ENCODE results near the gene PSTK. TPM values are rescaled to one million over a fixed set of nuclear protein-coding genes. Genes with fewer than 3 reads are reported as not detected.

PSTK gene
- polyA plus RNA-seq, 2 of the 4 experiments (the other 2 are of a cell fraction) = 5.3 to 9.0 TPM

DNA sequence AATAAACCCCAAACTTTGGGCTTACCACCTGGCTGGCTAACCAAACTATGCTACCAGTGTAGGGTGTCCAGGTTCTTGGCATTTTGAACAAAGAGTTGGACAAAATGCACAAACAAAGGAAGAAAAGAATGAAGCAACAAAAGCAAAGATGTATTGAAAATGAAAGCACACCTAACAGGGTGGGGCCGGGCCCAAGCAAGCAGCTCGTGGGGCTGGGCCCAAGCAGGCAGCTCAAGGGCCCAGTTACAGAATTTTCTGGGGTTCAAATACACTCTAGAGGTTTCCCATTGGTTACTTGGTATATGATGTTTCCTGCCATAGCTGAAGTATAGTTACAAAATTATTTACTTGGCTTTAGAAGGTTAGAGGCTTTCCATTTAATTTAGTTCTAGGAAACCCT, 44.3 kb downstream of the PSTK start:
- TF ChIP-seq MAZ (IDR thresholded peaks at IDR 0.05; ENCODE audit: borderline replicate concordance, low read depth, low read length) = no peak
- no peak for TF ChIP-seq ESRRA (IDR thresholded peaks at IDR 0.05; ENCODE audit: borderline replicate concordance, low read length)
- no peak for TF ChIP-seq POLR2A (IDR thresholded peaks at IDR 0.05; ENCODE audit: low read length)
- no peak for TF ChIP-seq RARB (CRISPR knock-in tag; IDR thresholded peaks at IDR 0.05)
- TF ChIP-seq EHMT2 (IDR thresholded peaks at IDR 0.05; ENCODE audit: low read depth) = no peak
- TF ChIP-seq CEBPB (IDR thresholded peaks at IDR 0.05) = no peak
- TF ChIP-seq HEYL (CRISPR knock-in tag; IDR thresholded peaks at IDR 0.05) = no peak
- TF ChIP-seq, protein P1, sequence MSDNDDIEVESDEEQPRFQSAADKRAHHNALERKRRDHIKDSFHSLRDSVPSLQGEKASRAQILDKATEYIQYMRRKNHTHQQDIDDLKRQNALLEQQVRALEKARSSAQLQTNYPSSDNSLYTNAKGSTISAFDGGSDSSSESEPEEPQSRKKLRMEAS (IDR thresholded peaks at IDR 0.05) = no peak
- TF ChIP-seq ZNF302 (CRISPR knock-in tag; IDR thresholded peaks at IDR 0.05) = no peak
- TF ChIP-seq GATA3 (IDR thresholded peaks at IDR 0.05; ENCODE audit: borderline replicate concordance) = no peak
- TF ChIP-seq PHF8 (IDR thresholded peaks at IDR 0.05; ENCODE audit: borderline replicate concordance, low read depth) = no peak
- no peak for TF ChIP-seq NPAS2 (CRISPR knock-in tag; IDR thresholded peaks at IDR 0.05; ENCODE audit: borderline replicate concordance)
- TF ChIP-seq JUNB (IDR thresholded peaks at IDR 0.05) = no peak
- TF ChIP-seq FOXS1 (CRISPR knock-in tag; IDR thresholded peaks at IDR 0.05) = no peak
- no peak for TF ChIP-seq ZSCAN20 (CRISPR knock-in tag; IDR thresholded peaks at IDR 0.05)
- TF ChIP-seq, protein P2, sequence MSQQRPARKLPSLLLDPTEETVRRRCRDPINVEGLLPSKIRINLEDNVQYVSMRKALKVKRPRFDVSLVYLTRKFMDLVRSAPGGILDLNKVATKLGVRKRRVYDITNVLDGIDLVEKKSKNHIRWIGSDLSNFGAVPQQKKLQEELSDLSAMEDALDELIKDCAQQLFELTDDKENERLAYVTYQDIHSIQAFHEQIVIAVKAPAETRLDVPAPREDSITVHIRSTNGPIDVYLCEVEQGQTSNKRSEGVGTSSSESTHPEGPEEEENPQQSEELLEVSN (IDR thresholded peaks at IDR 0.05; ENCODE audit: borderline replicate concordance, low read depth) = no peak
- POLR2A ChIA-PET = no interaction called here
- no peak overlapping the region for H3K4me2 ChIP-seq
- 0 out of 3 replicates have a peak, but pooled peaks cover 8% of the 10 kb centered on the region for H3K4me1 ChIP-seq
- whole genome bisulfite sequencing (ENCODE audit: missing lambda C conversion rate) = 79% methylated on average over 2 of the region's 2 CpGs
- H3K27ac ChIP-seq = no peak overlapping the region
- no peak for FAIRE-seq
- CTCF ChIA-PET = interaction anchor here (1.7 kb wide), 1 partner anchor 18 kb away, joined by 6 read pairs; no protein-coding TSS in a partner anchor
- H3K9me3 ChIP-seq = no peaks in the 10 kb centered on the region
- no peak overlapping the region for H3K4me3 ChIP-seq
- no peak for DNase-seq (ENCODE audit: low read depth in 1 of 2, low spot score in 1 of 2)
- ATAC-seq = no peak

DNA sequence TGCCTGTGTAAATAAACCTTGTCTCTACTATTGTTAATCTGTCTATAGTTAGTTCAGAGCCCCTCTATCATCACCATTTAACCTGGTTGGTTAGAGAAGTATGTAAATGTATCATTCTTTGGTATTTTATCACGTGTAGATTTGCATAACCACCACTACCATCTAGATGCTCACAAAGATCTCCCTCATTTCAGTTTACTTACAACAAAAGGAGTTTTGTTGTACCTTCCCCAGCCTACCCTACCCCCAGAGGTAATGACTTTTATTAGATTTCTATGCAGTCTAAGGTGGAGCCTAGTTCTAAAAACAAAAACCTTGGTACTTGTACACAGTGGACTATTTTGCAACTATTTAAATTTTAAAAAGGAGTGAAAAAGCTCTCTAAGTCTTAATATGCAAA, 46.1 kb downstream of the PSTK start:
- DNase-seq (ENCODE audit: low read depth in 1 of 2, low spot score in 1 of 2) = no peak
- POLR2A ChIA-PET = no interaction called here
- Histone ChIP-seq H3K27ac (no peak overlapping the region), H3K4me3 (no peak overlapping the region), H3K4me2 (no peak overlapping the region), H3K4me1 (no peaks in the 10 kb centered on the region), H3K9me3 (no peaks in the 10 kb centered on the region)
- CTCF ChIA-PET = interaction anchor here (0.8 kb wide), 1 partner anchor 18 kb away, joined by 3 read pairs; no protein-coding TSS in a partner anchor
- ATAC-seq = no peak
- TF ChIP-seq NFE2L2 (conservative IDR thresholded peaks at IDR 0.05; ENCODE audit: low read length) = no peak
- TF ChIP-seq JUN (IDR thresholded peaks at IDR 0.05) = no peak
- TF ChIP-seq CHD2 (IDR thresholded peaks at IDR 0.05; ENCODE audit: low read length, partially characterized antibody) = no peak
- no peak for TF ChIP-seq HOXB13 (CRISPR knock-in tag; IDR thresholded peaks at IDR 0.05; ENCODE audit: low read depth)
- no peak for TF ChIP-seq KDM1A (IDR thresholded peaks at IDR 0.05; ENCODE audit: low read depth)
- TF ChIP-seq RARB (CRISPR knock-in tag; IDR thresholded peaks at IDR 0.05) = no peak
- no peak for TF ChIP-seq RFX5 (IDR thresholded peaks at IDR 0.05)
- TF ChIP-seq MYC (IDR thresholded peaks at IDR 0.05; ENCODE audit: borderline replicate concordance, low read length) = no peak
- no peak for TF ChIP-seq RCOR1 (IDR thresholded peaks at IDR 0.05; ENCODE audit: low read depth, low read length)
- no peak for TF ChIP-seq MAZ (IDR thresholded peaks at IDR 0.05; ENCODE audit: borderline replicate concordance, low read depth, low read length)
- TF ChIP-seq EHMT2 (IDR thresholded peaks at IDR 0.05; ENCODE audit: low read depth) = no peak
- TF ChIP-seq ZSCAN20 (CRISPR knock-in tag; IDR thresholded peaks at IDR 0.05) = no peak
- WGBS (ENCODE audit: missing lambda C conversion rate) = 20% methylated on average over 1 of the region's 1 CpG
- no peak for FAIRE-seq

DNA sequence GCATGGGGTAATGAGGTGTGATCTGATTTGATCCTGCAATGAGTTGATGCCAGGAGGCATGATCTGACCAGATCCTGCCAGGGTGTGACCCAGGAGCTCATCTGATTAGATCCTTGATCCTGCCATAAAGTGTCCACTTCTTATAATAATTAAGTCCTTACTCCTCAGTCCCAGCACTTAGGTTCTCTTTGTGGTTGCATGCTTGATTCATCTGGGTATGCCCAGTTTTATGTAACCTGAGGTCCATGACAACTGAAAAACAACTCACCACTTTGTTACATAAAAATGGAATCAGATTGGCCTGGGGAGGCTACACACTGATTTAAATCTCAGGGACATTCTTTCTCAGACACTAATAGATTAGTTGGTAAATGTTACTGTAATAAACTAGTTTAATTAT, 47.7 kb downstream of the PSTK start:
- CTCF ChIA-PET = interaction anchor here (1.0 kb wide), 1 partner anchor 15 kb away, joined by 5 read pairs; no protein-coding TSS in a partner anchor
- H3K27ac ChIP-seq = no peak overlapping the region
- no peak for DNase-seq (ENCODE audit: low read depth in 1 of 2, low spot score in 1 of 2)
- no peak for TF ChIP-seq NR3C1 (IDR thresholded peaks at IDR 0.05)
- TF ChIP-seq FOXS1 (CRISPR knock-in tag; IDR thresholded peaks at IDR 0.05) = no peak
- no peak for TF ChIP-seq ZNF302 (CRISPR knock-in tag; IDR thresholded peaks at IDR 0.05)
- no peak for TF ChIP-seq TFCP2L1 (CRISPR knock-in tag; IDR thresholded peaks at IDR 0.05)
- no peak for TF ChIP-seq PHF8 (IDR thresholded peaks at IDR 0.05; ENCODE audit: borderline replicate concordance, low read depth)
- TF ChIP-seq BHLHE40 (IDR thresholded peaks at IDR 0.05; ENCODE audit: low read depth, low read length) = no peak
- no peak for TF ChIP-seq CBX8 (IDR thresholded peaks at IDR 0.05)
- TF ChIP-seq, protein P3, sequence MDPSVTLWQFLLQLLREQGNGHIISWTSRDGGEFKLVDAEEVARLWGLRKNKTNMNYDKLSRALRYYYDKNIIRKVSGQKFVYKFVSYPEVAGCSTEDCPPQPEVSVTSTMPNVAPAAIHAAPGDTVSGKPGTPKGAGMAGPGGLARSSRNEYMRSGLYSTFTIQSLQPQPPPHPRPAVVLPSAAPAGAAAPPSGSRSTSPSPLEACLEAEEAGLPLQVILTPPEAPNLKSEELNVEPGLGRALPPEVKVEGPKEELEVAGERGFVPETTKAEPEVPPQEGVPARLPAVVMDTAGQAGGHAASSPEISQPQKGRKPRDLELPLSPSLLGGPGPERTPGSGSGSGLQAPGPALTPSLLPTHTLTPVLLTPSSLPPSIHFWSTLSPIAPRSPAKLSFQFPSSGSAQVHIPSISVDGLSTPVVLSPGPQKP (IDR thresholded peaks at IDR 0.05; ENCODE audit: low read depth, low read length) = no peak
- TF ChIP-seq HEYL (CRISPR knock-in tag; IDR thresholded peaks at IDR 0.05) = no peak
- TF ChIP-seq RFX5 (IDR thresholded peaks at IDR 0.05) = no peak
- TF ChIP-seq POLR2A (IDR thresholded peaks at IDR 0.05; ENCODE audit: low read length) = no peak
- no peak for TF ChIP-seq EP300 (IDR thresholded peaks at IDR 0.05)
- TF ChIP-seq ESRRA (IDR thresholded peaks at IDR 0.05; ENCODE audit: borderline replicate concordance, low read length) = no peak
- TF ChIP-seq, protein P4, sequence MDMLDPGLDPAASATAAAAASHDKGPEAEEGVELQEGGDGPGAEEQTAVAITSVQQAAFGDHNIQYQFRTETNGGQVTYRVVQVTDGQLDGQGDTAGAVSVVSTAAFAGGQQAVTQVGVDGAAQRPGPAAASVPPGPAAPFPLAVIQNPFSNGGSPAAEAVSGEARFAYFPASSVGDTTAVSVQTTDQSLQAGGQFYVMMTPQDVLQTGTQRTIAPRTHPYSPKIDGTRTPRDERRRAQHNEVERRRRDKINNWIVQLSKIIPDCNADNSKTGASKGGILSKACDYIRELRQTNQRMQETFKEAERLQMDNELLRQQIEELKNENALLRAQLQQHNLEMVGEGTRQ (IDR thresholded peaks at IDR 0.05) = no peak
- TF ChIP-seq, protein P5, sequence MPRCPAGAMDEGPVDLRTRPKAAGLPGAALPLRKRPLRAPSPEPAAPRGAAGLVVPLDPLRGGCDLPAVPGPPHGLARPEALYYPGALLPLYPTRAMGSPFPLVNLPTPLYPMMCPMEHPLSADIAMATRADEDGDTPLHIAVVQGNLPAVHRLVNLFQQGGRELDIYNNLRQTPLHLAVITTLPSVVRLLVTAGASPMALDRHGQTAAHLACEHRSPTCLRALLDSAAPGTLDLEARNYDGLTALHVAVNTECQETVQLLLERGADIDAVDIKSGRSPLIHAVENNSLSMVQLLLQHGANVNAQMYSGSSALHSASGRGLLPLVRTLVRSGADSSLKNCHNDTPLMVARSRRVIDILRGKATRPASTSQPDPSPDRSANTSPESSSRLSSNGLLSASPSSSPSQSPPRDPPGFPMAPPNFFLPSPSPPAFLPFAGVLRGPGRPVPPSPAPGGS (IDR thresholded peaks at IDR 0.05) = no peak
- no peak for TF ChIP-seq SREBF2 (IDR thresholded peaks at IDR 0.05)
- TF ChIP-seq RNF2 (IDR thresholded peaks at IDR 0.05; ENCODE audit: borderline replicate concordance, low read depth) = no peak
- no peak overlapping the region for H3K4me3 ChIP-seq
- H3K4me1 ChIP-seq = no peaks in the 10 kb centered on the region
- no peak overlapping the region for H3K4me2 ChIP-seq
- no peak for ATAC-seq
- no peak for FAIRE-seq
- POLR2A ChIA-PET = no interaction called here
- no peaks in the 10 kb centered on the region for H3K9me3 ChIP-seq

Measured in A549 (cell line).